SU-DHL-6 (cell line): Measurements from ENCODE around the gene SMAD2.

Experiments
- H2AFZ ChIP-seq: fragments of 200-600 bp; sonication (generic); 2 replicates; pipeline ENCODE4 v1.6.1; 2014; ENCODE audit warnings: low read depth, mild to moderate bottlenecking, moderate library complexity, mixed read lengths, antibody characterized with exemption, low read length; ENCODE audit not compliant: severe bottlenecking
- H3F3A ChIP-seq: fragments of 200-600 bp; shearing (Covaris generic); 2 replicates; pipeline ENCODE4 v1.6.0; 2016; ENCODE audit warnings: antibody characterized with exemption, mild to moderate bottlenecking; ENCODE audit not compliant: insufficient read depth
- H3K27ac ChIP-seq: fragments of 200-600 bp; sonication (generic); 2 replicates; pipeline ENCODE4 v1.5.1; 2016; ENCODE audit warnings: low read depth, mild to moderate bottlenecking, low read length, moderate library complexity, mixed read lengths
- H3K27me3 ChIP-seq: fragments of 200-600 bp; sonication (generic), shearing (Covaris generic); 2 replicates; pipeline ENCODE4 v1.6.0; 2014; ENCODE audit warnings: mild to moderate bottlenecking, low read length
- H3K36me3 ChIP-seq: fragments of 200-600 bp; sonication (generic); 2 replicates; pipeline ENCODE4 v1.6.1; 2014; ENCODE audit warnings: mild to moderate bottlenecking, low read length, mixed read lengths
- H3K4me2 ChIP-seq: fragments of 300-600, 200-600 bp; shearing (Covaris generic), sonication (generic); 2 replicates; pipeline ENCODE4 v1.6.0; 2014; ENCODE audit warnings: low read length, low read depth, mild to moderate bottlenecking; ENCODE audit not compliant: poor library complexity, severe bottlenecking
- H3K4me3 ChIP-seq: fragments of 200-600 bp; sonication (generic); 2 replicates; pipeline ENCODE4 v1.5.1; 2014; ENCODE audit warnings: antibody characterized with exemption, low read length, mild to moderate bottlenecking, mixed read lengths; ENCODE audit not compliant: insufficient read depth, poor library complexity, severe bottlenecking
- H3K79me2 ChIP-seq: fragments of 200-600 bp; sonication (generic); 2 replicates; pipeline ENCODE4 v1.6.1; 2014; ENCODE audit warnings: mild to moderate bottlenecking, low read length, moderate library complexity; ENCODE audit not compliant: insufficient read depth
- H3K9ac ChIP-seq: fragments of 200-600 bp; sonication (generic); 2 replicates; pipeline ENCODE4 v1.7.0; 2014; ENCODE audit warnings: mild to moderate bottlenecking, low read length
- H3K9me2 ChIP-seq: fragments of 200-600 bp; sonication (generic); replicated peaks from 2 replicates; pipeline ENCODE4 v1.6.1; 2014; ENCODE audit warnings: low read length; ENCODE audit not compliant: insufficient read depth
- H3K9me3 ChIP-seq: fragments of 200-600 bp; sonication (generic); 2 replicates; pipeline ENCODE4 v1.6.1; 2014; ENCODE audit warnings: low read length, mixed read lengths; ENCODE audit not compliant: insufficient read depth
- H4K20me1 ChIP-seq: fragments of 200-600 bp; sonication (generic); 2 replicates; pipeline ENCODE4 v1.6.1; 2014; ENCODE audit warnings: low read depth, mild to moderate bottlenecking, antibody characterized with exemption, low read length, moderate library complexity, mixed read lengths
- EZH2phosphoT487 ChIP-seq: fragments of 200-600 bp; sonication (generic), shearing (Covaris generic); conservative IDR thresholded peaks from 2 replicates; pipeline ENCODE4 v1.6.1; 2018; ENCODE audit warnings: mild to moderate bottlenecking, antibody characterized with exemption, low read length, moderate library complexity, mixed read lengths
- TF ChIP-seq, protein P1 (sequence below): fragments of 200-600 bp; sonication (generic); IDR thresholded peaks from one replicate; pipeline ENCODE4 v1.5.1; 2017; ENCODE audit warnings: antibody characterized with exemption, mild to moderate bottlenecking, low read length, moderate library complexity; ENCODE audit not compliant: insufficient read depth, poor library complexity, severe bottlenecking

SMAD2 gene

DNA sequence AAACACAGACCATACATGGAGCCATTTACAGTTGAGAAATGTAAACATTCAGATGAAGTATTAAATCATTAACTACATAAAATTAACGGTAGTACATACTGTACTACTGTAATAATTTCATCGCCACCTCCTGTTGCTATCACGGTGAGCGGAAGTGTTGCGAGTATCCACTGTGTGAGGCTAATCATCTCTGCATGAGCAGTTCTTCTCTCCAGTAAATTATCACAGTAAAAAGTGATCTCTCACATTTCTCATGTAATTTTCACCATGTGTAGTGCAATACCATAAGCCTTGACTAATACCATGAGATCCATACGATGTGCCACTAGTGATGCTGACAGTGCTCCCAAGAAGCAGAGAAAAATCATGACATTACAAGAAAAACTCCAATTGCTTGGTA, 21.9 kb downstream of the SMAD2 start:
- H3K9me2 ChIP-seq = no peaks in the 10 kb centered on the region
- peaks cover 5% of the 10 kb centered on the region; the same call in 1 of the 2 replicates for H3F3A ChIP-seq
- no peak overlapping the region for H2AFZ ChIP-seq
- H3K27me3 ChIP-seq = no peaks in the 10 kb centered on the region
- no peak overlapping the region for H3K4me2 ChIP-seq
- peaks cover 26% of the 10 kb centered on the region for H4K20me1 ChIP-seq
- H3K9me3 ChIP-seq = peaks cover 7% of the 10 kb centered on the region; the same call in 1 of the 2 replicates
- TF ChIP-seq, protein P1, sequence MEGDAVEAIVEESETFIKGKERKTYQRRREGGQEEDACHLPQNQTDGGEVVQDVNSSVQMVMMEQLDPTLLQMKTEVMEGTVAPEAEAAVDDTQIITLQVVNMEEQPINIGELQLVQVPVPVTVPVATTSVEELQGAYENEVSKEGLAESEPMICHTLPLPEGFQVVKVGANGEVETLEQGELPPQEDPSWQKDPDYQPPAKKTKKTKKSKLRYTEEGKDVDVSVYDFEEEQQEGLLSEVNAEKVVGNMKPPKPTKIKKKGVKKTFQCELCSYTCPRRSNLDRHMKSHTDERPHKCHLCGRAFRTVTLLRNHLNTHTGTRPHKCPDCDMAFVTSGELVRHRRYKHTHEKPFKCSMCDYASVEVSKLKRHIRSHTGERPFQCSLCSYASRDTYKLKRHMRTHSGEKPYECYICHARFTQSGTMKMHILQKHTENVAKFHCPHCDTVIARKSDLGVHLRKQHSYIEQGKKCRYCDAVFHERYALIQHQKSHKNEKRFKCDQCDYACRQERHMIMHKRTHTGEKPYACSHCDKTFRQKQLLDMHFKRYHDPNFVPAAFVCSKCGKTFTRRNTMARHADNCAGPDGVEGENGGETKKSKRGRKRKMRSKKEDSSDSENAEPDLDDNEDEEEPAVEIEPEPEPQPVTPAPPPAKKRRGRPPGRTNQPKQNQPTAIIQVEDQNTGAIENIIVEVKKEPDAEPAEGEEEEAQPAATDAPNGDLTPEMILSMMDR = no peak
- no peak for TF ChIP-seq EZH2phosphoT487
- no peak overlapping the region for H3K27ac ChIP-seq
- H3K4me3 ChIP-seq = no peak overlapping the region
- no peak overlapping the region for H3K9ac ChIP-seq
- H3K36me3 ChIP-seq = peaks cover 22% of the 10 kb centered on the region
- peaks cover 100% of the 10 kb centered on the region for H3K79me2 ChIP-seq

DNA sequence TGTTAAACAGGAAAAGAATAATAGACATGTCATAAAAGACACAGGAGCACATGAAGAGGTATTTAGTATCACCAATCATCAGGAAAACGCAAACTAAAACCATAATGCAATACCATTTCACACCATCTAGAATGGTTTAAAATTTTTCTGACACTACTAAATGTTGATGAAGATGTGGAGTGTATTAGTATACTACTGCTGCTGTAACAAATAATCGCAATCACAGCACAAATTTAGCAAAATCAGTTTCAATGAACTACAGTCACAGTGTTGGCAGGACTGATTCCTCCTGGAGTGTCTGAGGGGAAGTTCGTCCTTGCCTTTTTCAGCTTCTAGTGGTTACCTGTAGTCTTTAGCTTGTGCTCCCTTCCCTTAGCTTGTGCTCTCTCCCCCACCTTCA, 24.1 kb downstream of the SMAD2 start:
- Histone ChIP-seq H3K27me3 (no peaks in the 10 kb centered on the region), H3K9me3 (peaks cover 7% of the 10 kb centered on the region; the same call in 1 of the 2 replicates), H3K36me3 (peaks cover 22% of the 10 kb centered on the region), H3F3A (peaks cover 16% of the 10 kb centered on the region; the same call in 1 of the 2 replicates), H3K4me3 (no peak overlapping the region), H3K9ac (no peak overlapping the region), H4K20me1 (peaks cover 8% of the 10 kb centered on the region), H2AFZ (no peak overlapping the region), H3K27ac (no peak overlapping the region), H3K4me2 (no peak overlapping the region), H3K9me2 (no peaks in the 10 kb centered on the region), H3K79me2 (peaks cover 100% of the 10 kb centered on the region)
- TF ChIP-seq, protein P1 = no peak
- TF ChIP-seq EZH2phosphoT487 = no peak

DNA sequence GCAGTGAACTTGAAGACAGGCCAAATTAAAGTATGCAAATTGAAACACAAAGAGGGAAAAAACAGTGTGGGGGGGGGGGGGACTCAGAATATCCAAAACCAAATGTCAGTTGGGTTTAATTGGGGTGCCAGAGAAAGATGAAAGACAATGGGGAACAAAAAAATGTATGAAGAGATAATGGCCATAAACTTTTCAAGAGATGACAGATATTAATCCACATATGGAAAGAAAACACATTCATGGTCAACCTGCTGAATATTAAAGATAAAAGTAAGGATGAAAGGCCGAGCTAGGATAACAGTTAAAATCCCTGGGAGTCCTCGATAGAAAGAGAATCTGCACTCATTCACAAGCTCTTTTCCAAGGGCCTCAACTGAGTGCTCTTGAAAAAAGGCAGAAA, 26.6 kb downstream of the SMAD2 start:
- H3K9me2 ChIP-seq = no peaks in the 10 kb centered on the region
- H3K9ac ChIP-seq = no peak overlapping the region
- peaks cover 12% of the 10 kb centered on the region for H4K20me1 ChIP-seq
- peaks cover 100% of the 10 kb centered on the region for H3K79me2 ChIP-seq
- no peak overlapping the region for H3K27ac ChIP-seq
- peaks cover 18% of the 10 kb centered on the region for H3K36me3 ChIP-seq
- peaks cover 7% of the 10 kb centered on the region; the same call in 1 of the 2 replicates for H3K9me3 ChIP-seq
- H3F3A ChIP-seq = peaks cover 19% of the 10 kb centered on the region; the same call in 1 of the 2 replicates
- no peak overlapping the region for H3K4me2 ChIP-seq
- TF ChIP-seq, protein P1 = no peak
- TF ChIP-seq EZH2phosphoT487 = no peak
- no peak overlapping the region for H3K4me3 ChIP-seq
- H3K27me3 ChIP-seq = no peaks in the 10 kb centered on the region
- no peak overlapping the region for H2AFZ ChIP-seq
